Endothelial cell of umbilical vein (primary cell): ENCODE data around the gene MACROH2A2. TPM values are rescaled to one million over a fixed set of nuclear protein-coding genes. Genes with fewer than 3 reads are reported as not detected.

ENCODE experiments used
- BruUV-seq: library from RNA; stranded (reverse); fragments of 400-500 nt; replicated peaks from 2 replicates; lab custom pipeline; 2021; lab: Mats Ljungman, UMichigan
- CTCF ChIA-PET: fragments of 300-600, 350-600 bp; sonication (Branson Sonifier 250); formaldehyde crosslinking; loops from one replicate; lab custom pipeline; 2021; ENCODE audit warnings: antibody characterized with exemption, inconsistent platforms; lab: Charles Lee
- POLR2A ChIA-PET: fragments of 300-600, 350-600 bp; sonication (Branson Sonifier 250); formaldehyde crosslinking; loops from one replicate; lab custom pipeline; 2021; ENCODE audit warnings: antibody characterized with exemption, inconsistent platforms; lab: Charles Lee
- DNase-seq: peaks from one replicate; pipeline ENCODE4 v3.0.0-alpha.2; 2011; ENCODE audit warnings: low read depth, low spot score
- FAIRE-seq: peaks from 2 replicates; lab custom pipeline; 2011; peaks lifted over from hg19 to GRCh38; lab: Jason Lieb, UNC
- H2AFZ ChIP-seq: 2 replicates; pipeline ENCODE4 v1.6.0; 2012; ENCODE audit warnings: low read depth, low read length, control low read depth, inconsistent platforms
- H3K27ac ChIP-seq: 2 replicates; pipeline ENCODE4 v1.5.1; 2011; ENCODE audit warnings: low read depth, mild to moderate bottlenecking, control low read depth, low read length, moderate library complexity; ENCODE audit not compliant: insufficient read depth
- H3K27me3 ChIP-seq, 2 experiments: 2 replicates each; pipeline versions ENCODE4 v1.6.0 to v1.6.1; 2011; ENCODE audit warnings: low read length in 2 of 2, mixed read lengths in 1 of 2; ENCODE audit not compliant: control insufficient read depth in 2 of 2, insufficient read depth in 2 of 2
- H3K36me3 ChIP-seq, 2 experiments: 2 replicates in 1 of 2; 3 replicates in 1 of 2; pipeline ENCODE4 v1.5.1; 2011; ENCODE audit warnings: low read length in 2 of 2, mild to moderate bottlenecking in 1 of 2, moderate library complexity in 1 of 2; ENCODE audit not compliant: control insufficient read depth in 2 of 2, insufficient read depth in 2 of 2; ENCODE audit errors: extremely low read depth in 1 of 2
- H3K4me1 ChIP-seq: 3 replicates; pipeline ENCODE4 v1.5.1; 2011; ENCODE audit warnings: mild to moderate bottlenecking, low read length; ENCODE audit not compliant: control insufficient read depth, insufficient read depth; ENCODE audit errors: extremely low read depth
- H3K4me2 ChIP-seq: 2 replicates; pipeline ENCODE4 v1.6.1; 2011; ENCODE audit warnings: low read length, control low read depth, mixed read lengths; ENCODE audit not compliant: insufficient read depth
- H3K4me3 ChIP-seq, 3 experiments: fragments of 200-600 bp in 1 of 3; sonication (generic), shearing (Covaris generic) in 1 of 3; replicated peaks in 1 of 3; 2 replicates each; pipeline ENCODE4 v1.5.1; 2011 to 2016; ENCODE audit warnings: control low read depth in 3 of 3, low read length in 3 of 3, mild to moderate bottlenecking in 2 of 3, inconsistent platforms in 1 of 3, low read depth in 1 of 3, moderate library complexity in 1 of 3; ENCODE audit not compliant: insufficient read depth in 1 of 3
- H3K79me2 ChIP-seq: 2 replicates; pipeline ENCODE4 v1.6.0; 2012; ENCODE audit warnings: low read length, inconsistent platforms; ENCODE audit not compliant: control insufficient read depth, insufficient read depth
- H3K9ac ChIP-seq: replicated peaks from 2 replicates; pipeline ENCODE3; 2011; ENCODE audit warnings: low read length, control low read depth; ENCODE audit not compliant: insufficient read depth; ENCODE audit errors: extremely low read depth
- H3K9me1 ChIP-seq: replicated peaks from 3 replicates; pipeline ENCODE4 v1.6.0; 2011; ENCODE audit warnings: mild to moderate bottlenecking, low read length; ENCODE audit not compliant: control insufficient read depth, insufficient read depth; ENCODE audit errors: extremely low read depth
- H3K9me3 ChIP-seq: replicated peaks from 2 replicates; pipeline ENCODE4 v1.5.1; 2012; ENCODE audit warnings: low read length, inconsistent platforms; ENCODE audit not compliant: control insufficient read depth, insufficient read depth
- H4K20me1 ChIP-seq: replicated peaks from 2 replicates; pipeline ENCODE3; 2011; ENCODE audit warnings: mild to moderate bottlenecking, low read length; ENCODE audit not compliant: control insufficient read depth, insufficient read depth; ENCODE audit errors: extremely low read depth
- EZH2 ChIP-seq: IDR thresholded peaks from 2 replicates; pipeline ENCODE4 v1.6.1; 2012; ENCODE audit warnings: borderline replicate concordance, low read depth, mild to moderate bottlenecking, moderate library complexity, low read length, inconsistent platforms; ENCODE audit not compliant: severe bottlenecking
- FOS ChIP-seq: IDR thresholded peaks from 2 replicates; pipeline ENCODE4 v1.6.1; 2011; ENCODE audit warnings: mild to moderate bottlenecking, low read length, moderate library complexity, borderline replicate concordance; ENCODE audit not compliant: insufficient read depth
- GATA2 ChIP-seq: IDR thresholded peaks from 2 replicates; pipeline ENCODE4 v1.7.0; 2011; ENCODE audit warnings: low read depth, mild to moderate bottlenecking, moderate library complexity, mixed read lengths, low read length; ENCODE audit not compliant: insufficient read length, insufficient read depth
- JUN ChIP-seq: IDR thresholded peaks from 2 replicates; pipeline ENCODE4 v1.6.1; 2011; ENCODE audit warnings: borderline replicate concordance, low read depth; ENCODE audit not compliant: insufficient read length, insufficient read depth
- MYC ChIP-seq: IDR thresholded peaks from one replicate; pipeline ENCODE4 v1.6.1; 2011; ENCODE audit warnings: mild to moderate bottlenecking, low read depth, low read length
- POLR2A ChIP-seq: IDR thresholded peaks from 2 replicates; pipeline ENCODE4 v1.6.1; 2012; ENCODE audit warnings: low read depth, mild to moderate bottlenecking, control low read depth, low read length
- POLR2AphosphoS5 ChIP-seq: IDR thresholded peaks from 2 replicates; pipeline ENCODE4 v1.6.1; 2012; ENCODE audit warnings: low read depth, mild to moderate bottlenecking, control low read depth, low read length, moderate library complexity; ENCODE audit not compliant: insufficient read depth
- dilution Hi-C: fragments of 300-500 bp; cut with MboI; formaldehyde crosslinking; loops from one replicate; pipeline ENCODE4 v1.15.0; 2019; ENCODE audit warnings: low sequenced_read_pairs; ENCODE audit not compliant: extremely low pct_ligation_motif_present
- intact Hi-C: fragments of 100-400 bp; cut with micrococcal nuclease; formaldehyde crosslinking; loops from one replicate; pipeline ENCODE4 v1.10.0; 2022
- polyA plus RNA-seq, 4 experiments: library from polyadenylated mRNA; depleted of rRNA in 3 of 4; stranded (reverse) in 3 of 4; unstranded in 1 of 4; fragments of >200 nt; gene quantifications; 2 replicates each; pipeline versions ENCODE4 v1.2.1 to v1.2.3, GENCODE V29; 2011 to 2012; ENCODE audit warnings: missing spikeins in 1 of 4
- total RNA-seq: library from RNA; stranded (reverse); gene quantifications from 2 replicates; pipeline ENCODE4 v1.2.3, GENCODE V29; 2021
- TF ChIP-seq, protein P1 (sequence below): IDR thresholded peaks from 2 replicates; pipeline ENCODE4 v1.6.1; 2011; ENCODE audit not compliant: insufficient read depth, insufficient read length
- TF ChIP-seq, protein P2 (sequence below), 2 donors: IDR thresholded peaks; 1 replicate in 1 of 2; 2 replicates in 1 of 2; pipeline ENCODE4 v1.5.1; 2011; ENCODE audit warnings: low read length in 2 of 2, mild to moderate bottlenecking in 2 of 2, moderate library complexity in 2 of 2, control low read depth in 1 of 2, inconsistent platforms in 1 of 2, low read depth in 1 of 2; ENCODE audit not compliant: insufficient read depth in 1 of 2; ENCODE audit errors: extremely low read depth in 1 of 2

MACROH2A2 gene
- total and polyA plus RNA-seq, 2 donors (not counting 3 experiments of a cell fraction or from before 2014, with no cell fraction given), result 0.08 TPM; not detected in 1

DNA sequence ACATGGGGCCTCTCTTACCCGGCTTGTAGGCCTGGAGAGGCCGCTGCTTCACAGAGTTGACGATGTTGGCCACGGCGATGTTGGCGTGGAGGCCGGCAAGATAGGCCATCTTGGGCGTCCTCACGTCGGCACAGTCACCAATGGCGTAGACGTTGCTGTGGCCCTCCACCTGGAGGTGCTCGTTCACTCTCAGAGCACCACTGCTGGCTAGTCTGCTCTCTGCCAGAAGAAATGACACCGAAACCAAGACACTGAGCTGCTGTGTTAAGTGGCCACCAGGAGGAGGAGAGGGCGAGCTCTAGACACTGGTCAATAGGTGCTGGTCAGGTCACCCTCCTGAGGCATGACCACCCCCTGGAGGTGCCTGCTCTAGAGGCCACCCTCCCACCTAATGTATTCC, 62.3 kb downstream of the MACROH2A2 start:
- no peak overlapping the region for H3K4me3 ChIP-seq
- intact Hi-C loops, result no loop called here
- TF ChIP-seq JUN, result no peak
- no peak for TF ChIP-seq POLR2AphosphoS5
- TF ChIP-seq FOS, result no peak
- no peak for TF ChIP-seq EZH2
- TF ChIP-seq, protein P1, sequence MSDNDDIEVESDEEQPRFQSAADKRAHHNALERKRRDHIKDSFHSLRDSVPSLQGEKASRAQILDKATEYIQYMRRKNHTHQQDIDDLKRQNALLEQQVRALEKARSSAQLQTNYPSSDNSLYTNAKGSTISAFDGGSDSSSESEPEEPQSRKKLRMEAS, result no peak
- no peak for TF ChIP-seq GATA2
- TF ChIP-seq POLR2A, result no peak
- TF ChIP-seq MYC, result no peak
- TF ChIP-seq, protein P2, sequence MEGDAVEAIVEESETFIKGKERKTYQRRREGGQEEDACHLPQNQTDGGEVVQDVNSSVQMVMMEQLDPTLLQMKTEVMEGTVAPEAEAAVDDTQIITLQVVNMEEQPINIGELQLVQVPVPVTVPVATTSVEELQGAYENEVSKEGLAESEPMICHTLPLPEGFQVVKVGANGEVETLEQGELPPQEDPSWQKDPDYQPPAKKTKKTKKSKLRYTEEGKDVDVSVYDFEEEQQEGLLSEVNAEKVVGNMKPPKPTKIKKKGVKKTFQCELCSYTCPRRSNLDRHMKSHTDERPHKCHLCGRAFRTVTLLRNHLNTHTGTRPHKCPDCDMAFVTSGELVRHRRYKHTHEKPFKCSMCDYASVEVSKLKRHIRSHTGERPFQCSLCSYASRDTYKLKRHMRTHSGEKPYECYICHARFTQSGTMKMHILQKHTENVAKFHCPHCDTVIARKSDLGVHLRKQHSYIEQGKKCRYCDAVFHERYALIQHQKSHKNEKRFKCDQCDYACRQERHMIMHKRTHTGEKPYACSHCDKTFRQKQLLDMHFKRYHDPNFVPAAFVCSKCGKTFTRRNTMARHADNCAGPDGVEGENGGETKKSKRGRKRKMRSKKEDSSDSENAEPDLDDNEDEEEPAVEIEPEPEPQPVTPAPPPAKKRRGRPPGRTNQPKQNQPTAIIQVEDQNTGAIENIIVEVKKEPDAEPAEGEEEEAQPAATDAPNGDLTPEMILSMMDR (IDR thresholded peaks at IDR 0.05; ENCODE audit: extremely low read depth in 1 of 2, insufficient read depth in 1 of 2, low read depth in 1 of 2, low read length in 2 of 2), result no peak
- dilution Hi-C loops, result no loop called here
- no TSS peak for BruUV-seq
- no peaks in the 10 kb centered on the region for H3K9me1 ChIP-seq
- DNase-seq (no peak), FAIRE-seq (no peak)
- H3K9ac ChIP-seq, result no peak overlapping the region
- H3K9me3 ChIP-seq, result no peaks in the 10 kb centered on the region
- peaks cover 3% of the 10 kb centered on the region in 2 experiments for H3K36me3 ChIP-seq
- H3K4me1 ChIP-seq, result peaks cover 6% of the 10 kb centered on the region
- H3K4me2 ChIP-seq, result no peak overlapping the region
- H2AFZ ChIP-seq, result no peak overlapping the region
- H3K27ac ChIP-seq, result no peak overlapping the region
- POLR2A ChIA-PET, result no interaction called here
- H4K20me1 ChIP-seq, result no peaks in the 10 kb centered on the region
- no peaks in the 10 kb centered on the region for H3K79me2 ChIP-seq
- no peaks in the 10 kb centered on the region for H3K27me3 ChIP-seq
- CTCF ChIA-PET, result interaction anchor here (0.9 to 4.8 kb wide), 9 partner anchors 8 to 435 kb away, joined by 3 to 95 read pairs (median 13); partner anchors contain the start of gene TYSND1
